D341Med (cell line): ENCODE measurements around the gene COA1.
A peak's percentile ranks its signal among the peaks of the same experiment; 100 is the strongest.
"Not testable (repeated sequence)": the region's sequence is repeated elsewhere in the genome, so short reads cannot be mapped to it uniquely, and the experiment has no call there.

Source experiments
- DNase-seq: peaks from one replicate; pipeline ENCODE4 v3.0.0; 2012; ENCODE audit warnings: low spot score

COA1 gene

DNA sequence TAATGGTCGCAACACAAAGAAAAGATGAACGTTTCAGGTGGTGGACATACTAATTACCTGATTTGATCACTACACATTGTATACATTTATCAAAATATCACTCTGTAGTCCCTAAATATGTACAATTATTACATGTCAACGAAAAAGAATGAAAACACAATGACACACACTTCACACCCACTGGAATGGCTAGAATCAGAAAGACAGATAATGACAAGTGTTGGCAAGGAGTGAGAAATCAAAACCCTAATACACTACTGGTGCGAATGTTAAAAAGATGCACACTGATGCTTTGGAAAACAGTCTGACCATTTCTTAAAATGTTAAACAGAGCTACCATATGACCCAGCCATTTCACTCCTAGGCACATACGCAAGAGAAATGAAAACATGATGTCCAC, 2.3 kb downstream of the COA1 start:
- no peak for DNase-seq

DNA sequence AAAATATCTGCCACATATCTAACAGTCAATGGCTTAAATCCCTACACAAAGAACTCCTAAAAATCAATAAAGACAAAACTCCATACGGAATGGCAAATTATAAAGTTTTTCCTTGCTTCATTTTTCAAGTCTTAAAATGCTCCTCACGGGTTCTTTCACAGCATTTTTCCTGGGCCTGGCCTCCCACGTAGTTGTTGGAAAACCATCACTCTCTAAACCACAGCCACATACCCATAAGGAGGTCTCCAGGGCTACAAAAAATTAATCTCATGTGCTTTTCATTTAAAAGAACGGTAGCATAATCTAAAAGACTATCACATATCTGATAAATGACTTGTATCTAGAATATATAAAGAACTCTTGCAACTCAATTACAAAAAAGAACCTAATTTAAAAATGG, 2.9 kb downstream of the COA1 start:
- no peak for DNase-seq

GRCh38 chr7:43725251-43725650, 4.1 kb downstream of the COA1 start:
- no peak for DNase-seq

GRCh38 chr7:43723007-43723341, 6.3 kb downstream of the COA1 start:
- DNase-seq, result no peak

DNA sequence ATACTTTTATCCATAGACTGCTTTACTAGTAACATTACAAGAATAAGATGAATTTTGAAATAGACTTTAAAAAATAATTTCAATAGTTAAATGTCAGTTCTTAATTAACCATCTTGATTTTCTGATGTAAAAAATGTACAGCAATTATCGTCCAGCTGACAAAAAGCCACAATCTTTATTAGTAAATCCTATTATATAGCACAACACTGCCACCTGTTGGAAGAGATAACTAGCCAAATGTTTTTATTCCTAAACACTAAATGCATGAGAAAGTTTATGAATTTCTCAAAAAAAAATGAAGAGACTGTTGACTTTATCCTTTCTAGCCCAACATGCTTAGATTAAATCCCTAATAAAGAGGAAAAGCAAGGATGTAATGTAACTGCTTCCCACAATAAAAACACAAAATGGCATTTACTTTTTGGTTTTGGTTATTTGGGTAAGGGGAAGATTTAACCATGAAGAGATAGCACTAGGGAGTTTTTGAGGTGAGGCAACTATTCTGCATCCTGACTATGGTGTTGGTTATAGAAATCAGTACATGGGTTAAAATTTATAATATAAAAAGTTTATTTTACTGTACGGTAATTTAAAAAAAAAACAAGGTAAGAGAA, 8.0 kb downstream of the COA1 start:
- DNase-seq, result peak; percentile 33

- no peak for DNase-seq
Measured at GRCh38 chr7:43716598-43716997, 12.7 kb downstream of the COA1 start.

GRCh38 chr7:43715966-43716365, 13.4 kb downstream of the COA1 start:
- DNase-seq, result not testable (repeated sequence)

DNA sequence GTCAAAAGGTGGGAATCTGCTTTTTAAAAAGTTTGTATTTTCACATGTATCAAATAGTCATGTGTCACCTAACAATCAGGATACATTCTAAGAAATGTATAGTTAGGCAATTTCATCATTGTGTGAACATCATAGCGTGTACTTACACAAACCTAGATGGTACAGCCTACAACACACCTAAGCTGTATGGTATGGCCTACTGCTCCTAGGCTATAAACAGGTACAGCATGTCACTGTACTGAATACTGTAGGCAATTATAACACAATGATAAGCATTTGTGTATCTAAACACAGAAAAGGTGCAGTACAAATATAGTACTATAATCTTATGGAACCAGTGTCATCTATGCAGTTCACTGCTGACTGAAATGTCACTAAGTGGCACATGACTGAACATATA, 17.8 kb downstream of the COA1 start:
- DNase-seq, result no peak

DNA sequence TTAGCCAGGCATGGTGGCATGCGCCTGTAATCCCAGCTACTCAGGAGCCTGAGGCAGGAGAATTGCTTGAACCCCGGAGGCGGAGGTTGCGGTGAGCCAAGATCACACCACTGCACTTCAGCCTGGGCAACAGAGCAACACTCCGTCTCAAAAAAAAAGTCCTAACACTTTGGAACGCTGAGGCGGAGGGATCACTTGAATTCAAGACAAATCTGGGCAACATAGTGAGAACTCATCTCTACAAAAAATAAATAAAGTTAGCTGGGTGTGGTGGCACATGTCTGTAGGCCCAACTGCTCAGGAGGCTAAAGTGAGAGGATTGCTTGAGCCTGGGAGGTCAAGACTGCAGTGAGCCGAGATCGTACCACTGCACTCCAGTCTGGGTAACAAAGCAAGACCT, 21.3 kb downstream of the COA1 start:
- not testable (repeated sequence) for DNase-seq

GRCh38 chr7:43703573-43703972, 25.8 kb downstream of the COA1 start:
- DNase-seq, result no peak

- DNase-seq, result no peak
Measured at GRCh38 chr7:43702974-43703373, 26.3 kb downstream of the COA1 start.

- DNase-seq, result no peak
Measured at GRCh38 chr7:43701929-43702328, 27.4 kb downstream of the COA1 start.

GRCh38 chr7:43701500-43701854, 27.8 kb downstream of the COA1 start:
- DNase-seq, result no peak

- no peak for DNase-seq
Measured at GRCh38 chr7:43700646-43701499, 28.4 kb downstream of the COA1 start.

- peak; percentile 47 for DNase-seq
Measured at GRCh38 chr7:43700059-43700501, 29.2 kb downstream of the COA1 start.

- no peak for DNase-seq
Measured at GRCh38 chr7:43698460-43699255, 30.7 kb downstream of the COA1 start.

- DNase-seq, result no peak
Measured at GRCh38 chr7:43697690-43698089, 31.6 kb downstream of the COA1 start.

- no peak for DNase-seq
Measured at GRCh38 chr7:43695365-43695764, 34.0 kb downstream of the COA1 start.

GRCh38 chr7:43694399-43694748, 34.9 kb downstream of the COA1 start:
- DNase-seq, result no peak

DNA sequence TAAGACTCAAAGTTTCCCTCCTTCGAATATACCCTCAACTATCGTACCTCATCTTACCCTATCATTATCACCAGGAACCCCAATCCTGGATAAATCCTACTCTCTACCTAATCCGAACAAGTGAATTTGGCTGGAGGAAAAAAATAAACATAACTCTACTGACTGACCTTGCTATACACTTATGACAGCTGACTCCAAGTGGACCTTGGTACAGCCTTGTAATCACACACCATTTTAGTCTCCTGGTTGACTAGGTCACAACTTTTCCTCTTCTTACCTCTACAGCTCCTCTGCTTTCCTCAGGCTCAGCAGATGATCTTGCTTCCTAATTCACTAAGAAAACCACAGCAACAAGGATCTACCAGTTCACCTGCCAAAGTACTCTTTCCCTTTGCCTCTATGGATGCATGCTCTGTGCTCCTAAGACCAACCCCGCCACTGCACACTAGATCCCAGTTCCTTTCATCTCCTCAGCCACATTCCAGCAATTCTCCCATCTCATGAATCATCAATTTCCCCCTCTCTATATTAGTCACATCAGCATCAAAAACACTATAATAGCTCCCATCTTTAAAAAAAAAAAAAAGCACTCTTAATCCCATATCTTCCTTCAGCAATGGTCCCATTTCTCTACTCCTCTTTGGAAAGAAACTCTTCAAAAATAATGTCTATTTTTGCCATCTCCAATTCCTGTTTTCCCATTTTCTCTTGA, 35.5 kb downstream of the COA1 start:
- DNase-seq, result no peak

DNA sequence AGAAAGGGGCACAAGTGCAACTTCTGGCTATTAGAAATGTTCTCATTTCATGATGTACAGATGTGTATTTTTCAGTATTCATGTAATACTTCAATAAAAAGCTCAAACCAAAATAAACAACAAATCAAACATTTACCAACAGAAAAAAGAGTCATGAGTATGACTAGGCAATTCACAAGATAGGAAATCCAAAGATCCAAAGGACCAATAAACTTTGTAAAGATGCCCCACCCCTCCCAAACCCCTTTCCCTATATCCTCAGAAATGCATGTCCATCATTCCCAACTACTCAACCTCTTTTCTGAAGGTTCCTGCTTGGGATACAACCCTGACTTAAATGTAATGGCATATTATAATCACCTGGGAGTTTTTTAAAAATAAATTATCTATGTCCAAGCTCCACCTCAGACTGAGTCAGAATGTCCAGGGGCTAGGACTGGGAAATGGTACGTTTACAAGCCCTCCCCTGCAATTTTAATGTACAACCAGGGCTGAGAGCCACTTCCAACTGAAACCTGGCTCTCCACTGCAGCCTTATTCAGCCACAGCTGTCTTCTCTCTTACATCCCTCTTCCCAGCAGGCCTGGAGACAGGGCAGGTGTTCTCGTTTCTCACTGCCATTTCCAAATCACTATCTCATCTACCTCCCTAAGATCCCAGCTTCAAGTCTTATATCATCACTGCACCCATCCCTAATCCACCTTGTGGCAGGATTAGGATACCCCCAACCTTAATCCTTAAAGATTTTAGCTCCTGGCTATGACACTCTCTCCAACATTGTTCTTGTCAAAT, 36.5 kb downstream of the COA1 start:
- peak; percentile 46 for DNase-seq

DNA sequence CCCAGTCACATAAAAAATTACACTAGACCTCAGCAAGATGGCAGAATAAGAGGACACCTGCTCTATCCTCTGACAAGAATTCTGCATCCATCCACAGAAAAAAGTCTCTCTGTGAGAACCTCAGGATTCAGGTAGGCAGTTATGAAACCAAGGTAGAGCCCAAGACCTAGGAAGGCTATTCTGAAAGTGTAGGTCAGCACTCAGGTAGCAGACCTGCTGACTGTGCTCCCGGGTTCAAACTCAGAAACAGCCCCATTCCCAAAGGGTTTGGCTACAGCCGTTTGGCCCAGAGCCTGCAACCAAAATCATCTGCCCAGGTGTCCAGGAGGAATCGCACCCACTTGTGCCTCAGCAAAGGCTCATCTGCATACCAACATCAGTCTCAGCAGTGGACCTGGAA, 37.7 kb downstream of the COA1 start:
- DNase-seq, result no peak
